NCI-H345 treated with DMSO at 0.1 percent for 48 hours (cell line): Measurements from ENCODE around the gene MYBPHL.

Experiments
- DNase-seq: peaks from one replicate; lab custom pipeline; 2025; ENCODE audit not compliant: unreplicated experiment; lab: John Stamatoyannopoulos, UW

The MYBPHL gene

DNA sequence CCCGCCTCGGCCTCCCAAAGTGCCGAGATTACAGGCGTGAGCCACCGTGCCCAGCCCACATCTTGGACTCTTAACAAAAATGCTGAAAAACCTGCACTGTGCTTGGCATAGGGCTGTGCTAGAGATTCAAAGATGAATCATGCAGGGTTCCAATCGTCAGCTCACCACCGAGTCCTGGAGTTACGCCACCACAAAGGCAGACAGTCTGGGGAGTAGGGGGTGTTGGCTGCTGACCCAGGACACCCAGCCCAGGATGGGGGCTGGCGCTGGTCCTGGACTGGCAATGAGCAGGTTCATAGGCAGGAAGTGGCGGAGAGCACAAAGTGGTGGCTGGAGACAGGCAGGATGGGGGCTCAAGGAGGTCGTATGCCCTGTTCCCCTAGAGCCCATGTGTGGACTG, 39.8 kb downstream of the MYBPHL start:
- no peak for DNase-seq

DNA sequence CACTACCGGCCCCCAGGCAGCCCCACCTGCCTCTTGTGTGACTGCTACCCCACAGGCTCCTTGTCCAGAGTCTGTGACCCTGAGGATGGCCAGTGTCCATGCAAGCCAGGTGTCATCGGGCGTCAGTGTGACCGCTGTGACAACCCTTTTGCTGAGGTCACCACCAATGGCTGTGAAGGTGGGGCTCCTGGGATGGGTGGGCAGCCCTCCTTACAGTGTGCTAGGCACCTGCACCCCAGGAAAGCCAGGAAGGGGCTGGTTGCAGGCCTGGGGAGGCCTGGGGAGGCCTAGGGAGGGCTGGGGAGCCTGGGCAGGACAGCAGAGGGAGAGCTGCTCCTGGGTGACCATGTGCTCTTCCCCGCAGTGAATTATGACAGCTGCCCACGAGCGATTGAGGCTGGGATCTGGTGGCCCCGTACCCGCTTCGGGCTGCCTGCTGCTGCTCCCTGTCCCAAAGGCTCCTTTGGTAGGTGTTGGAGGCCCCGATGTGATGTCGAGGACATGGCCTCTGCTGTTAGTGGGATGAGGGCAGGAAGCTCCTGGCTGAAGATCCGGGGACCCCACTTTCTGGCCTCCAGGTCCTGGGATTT, 41.0 kb downstream of the MYBPHL start:
- DNase-seq = no peak

- DNase-seq = no peak
Observed at GRCh38 chr1:109265016-109265415, 41.8 kb downstream of the MYBPHL start.

GRCh38 chr1:109264379-109264755, 42.4 kb downstream of the MYBPHL start:
- no peak for DNase-seq

GRCh38 chr1:109263597-109264378, 43.0 kb downstream of the MYBPHL start:
- DNase-seq = no peak

DNA sequence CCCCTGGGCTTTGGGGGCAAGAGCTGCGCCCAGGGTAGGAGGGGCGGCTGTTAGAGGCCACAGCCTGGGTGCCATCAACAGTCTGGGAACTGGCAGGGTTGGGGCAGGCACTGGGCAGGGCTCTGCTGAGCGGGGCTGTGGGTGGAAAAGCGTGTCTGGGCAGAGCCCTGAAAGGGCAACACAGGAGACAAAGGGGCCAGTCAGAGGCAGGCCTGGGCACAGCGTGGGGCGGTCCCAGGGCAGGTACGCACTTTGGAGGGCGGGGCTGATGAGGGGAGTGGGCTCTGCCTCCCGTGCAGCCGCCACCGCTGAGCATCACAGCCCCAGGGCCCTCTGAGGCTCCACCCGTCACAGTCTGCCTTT, 43.6 kb downstream of the MYBPHL start:
- DNase-seq = no peak

DNA sequence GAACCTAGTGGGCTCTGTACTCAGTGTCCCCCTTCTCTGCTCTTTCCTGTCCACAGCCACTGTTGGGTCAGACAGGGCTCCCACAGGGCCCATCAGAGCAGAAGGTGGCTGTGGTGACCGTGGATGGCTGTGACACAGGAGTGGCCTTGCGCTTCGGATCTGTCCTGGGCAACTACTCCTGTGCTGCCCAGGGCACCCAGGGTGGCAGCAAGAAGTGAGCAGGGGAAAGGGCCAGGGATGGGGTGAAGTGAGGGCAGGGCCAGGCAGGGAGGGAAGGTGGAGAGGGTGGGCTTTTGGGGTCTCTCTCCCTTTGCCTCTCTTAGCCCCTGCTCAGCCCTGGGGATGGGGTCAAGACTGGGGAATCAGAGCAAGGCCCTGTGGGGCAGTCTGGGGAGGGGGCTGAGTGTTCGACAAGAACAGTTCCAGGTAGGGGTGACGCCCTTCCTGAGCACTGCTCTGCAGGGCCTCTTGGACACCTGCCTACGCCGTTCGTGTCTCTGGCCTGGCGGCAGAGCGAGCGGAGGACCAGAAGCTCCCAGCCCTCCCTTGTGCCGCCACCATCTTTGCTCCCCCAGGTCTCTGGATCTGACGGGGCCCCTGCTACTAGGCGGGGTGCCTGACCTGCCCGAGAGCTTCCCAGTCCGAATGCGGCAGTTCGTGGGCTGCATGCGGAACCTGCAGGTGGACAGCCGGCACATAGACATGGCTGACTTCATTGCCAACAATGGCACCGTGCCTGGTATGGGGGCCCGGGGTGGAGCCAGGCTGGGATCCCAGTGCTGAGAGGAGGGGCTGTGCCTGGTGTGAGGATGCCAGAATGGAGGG, 44.4 kb downstream of the MYBPHL start:
- no peak for DNase-seq

DNA sequence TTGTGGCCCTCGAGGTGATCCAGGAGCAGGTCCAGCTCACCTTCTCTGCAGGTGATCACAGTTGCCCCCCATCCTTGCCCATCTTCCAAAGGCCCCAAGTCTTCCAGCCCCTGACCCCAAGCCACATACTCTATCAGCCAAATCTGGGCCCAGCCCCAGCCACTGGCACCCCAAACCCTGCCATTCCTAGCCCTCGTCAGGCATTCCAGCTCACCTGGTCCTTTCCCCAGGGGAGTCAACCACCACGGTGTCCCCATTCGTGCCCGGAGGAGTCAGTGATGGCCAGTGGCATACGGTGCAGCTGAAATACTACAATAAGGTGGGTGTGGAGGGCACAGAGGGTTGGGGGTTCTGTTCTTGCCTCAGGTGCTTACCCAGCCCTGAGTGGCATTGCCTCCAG, 45.2 kb downstream of the MYBPHL start:
- DNase-seq = no peak

DNA sequence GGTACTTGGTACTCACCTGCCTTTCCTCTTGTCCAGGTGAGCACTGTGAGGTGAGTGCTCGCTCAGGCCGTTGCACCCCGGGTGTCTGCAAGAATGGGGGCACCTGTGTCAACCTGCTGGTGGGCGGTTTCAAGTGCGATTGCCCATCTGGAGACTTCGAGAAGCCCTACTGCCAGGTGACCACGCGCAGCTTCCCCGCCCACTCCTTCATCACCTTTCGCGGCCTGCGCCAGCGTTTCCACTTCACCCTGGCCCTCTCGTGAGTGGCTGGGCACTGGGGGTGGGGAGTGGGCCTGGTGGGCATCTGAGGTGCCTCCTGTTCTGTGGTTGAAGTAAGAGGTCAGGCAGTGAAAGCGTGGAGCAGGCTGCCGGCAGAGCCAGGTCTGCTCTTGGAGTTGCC, 45.8 kb downstream of the MYBPHL start:
- DNase-seq = no peak

DNA sequence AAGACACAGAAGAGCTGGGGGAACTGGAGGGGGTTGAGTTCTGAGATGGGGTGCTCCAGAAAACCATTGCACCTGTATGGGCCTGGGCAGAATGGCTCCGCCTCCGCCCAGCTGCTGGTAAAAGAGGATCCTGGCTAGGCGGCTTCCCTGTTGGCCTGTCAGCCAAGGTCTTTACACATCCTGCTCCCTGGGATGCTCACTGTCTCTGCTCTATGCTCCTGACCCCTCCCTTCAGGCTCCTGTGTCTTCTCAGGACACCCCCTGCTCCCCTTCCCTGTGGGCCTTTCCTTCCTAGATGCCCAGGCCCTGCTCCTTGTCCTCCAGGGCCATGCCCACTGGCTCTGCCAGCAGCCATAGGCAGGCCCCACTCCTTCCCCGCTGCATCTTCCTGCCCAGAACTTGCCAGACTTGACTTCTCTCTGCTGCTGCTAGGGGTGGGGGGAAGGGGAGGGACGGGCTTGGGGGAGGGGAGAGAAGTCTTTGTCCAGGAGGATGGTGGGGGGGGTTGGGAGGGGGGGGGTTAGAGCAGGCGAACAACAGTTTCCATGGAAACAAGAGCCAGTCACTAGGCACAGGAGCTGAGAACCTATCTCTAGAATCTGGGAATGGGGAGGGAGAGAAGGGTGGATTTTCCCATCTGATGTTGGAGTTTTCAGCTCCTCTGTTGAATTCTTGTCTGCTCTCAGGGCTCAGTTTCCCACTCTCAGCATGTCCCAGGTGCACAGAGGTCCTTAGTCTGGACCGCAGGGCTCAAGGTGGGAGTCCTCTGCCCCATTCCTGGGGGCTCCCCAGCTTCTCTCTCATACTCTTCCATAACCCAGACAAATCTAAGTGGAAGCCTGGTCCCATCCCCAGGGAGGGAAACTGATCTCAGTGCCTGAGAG, 46.9 kb downstream of the MYBPHL start:
- DNase-seq = no peak

- no peak for DNase-seq
Observed at GRCh38 chr1:109258481-109259466, 48.0 kb downstream of the MYBPHL start.

- DNase-seq = no peak
Observed at GRCh38 chr1:109257682-109258421, 49.0 kb downstream of the MYBPHL start.

DNA sequence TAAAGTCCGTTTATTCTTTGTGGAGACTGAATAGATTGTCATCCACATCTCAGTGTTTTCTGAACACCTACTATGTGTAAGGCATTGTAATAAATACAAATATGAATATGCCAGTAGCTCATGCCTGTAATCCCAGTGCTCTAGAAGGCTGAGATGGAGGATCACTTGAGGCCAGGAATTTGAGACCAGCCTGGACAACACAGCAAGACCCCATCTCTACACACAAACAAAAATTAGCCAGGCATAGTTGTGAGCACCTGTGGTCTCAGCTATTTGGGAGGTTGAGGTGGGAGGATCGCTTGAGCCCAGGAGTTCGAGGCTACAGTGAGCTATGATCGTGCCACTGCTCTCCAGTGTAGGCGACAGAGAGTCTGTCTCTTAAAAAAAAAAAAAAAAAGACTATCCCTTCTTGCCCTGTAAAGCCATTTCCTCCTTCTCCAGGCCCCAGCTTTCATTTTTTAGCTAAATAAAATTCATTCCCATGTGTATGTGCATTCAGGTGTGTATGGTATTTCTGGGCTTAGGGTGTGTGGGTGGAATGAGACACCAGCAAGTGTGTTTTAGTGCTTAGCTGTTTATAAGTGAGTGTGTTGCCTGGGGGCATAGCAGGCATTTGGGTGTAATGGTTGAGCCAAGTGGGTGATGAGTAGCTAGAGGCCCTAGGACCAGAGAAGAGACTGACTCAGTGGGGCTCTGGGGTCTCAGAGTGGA, 49.7 kb downstream of the MYBPHL start:
- DNase-seq = no peak

DNA sequence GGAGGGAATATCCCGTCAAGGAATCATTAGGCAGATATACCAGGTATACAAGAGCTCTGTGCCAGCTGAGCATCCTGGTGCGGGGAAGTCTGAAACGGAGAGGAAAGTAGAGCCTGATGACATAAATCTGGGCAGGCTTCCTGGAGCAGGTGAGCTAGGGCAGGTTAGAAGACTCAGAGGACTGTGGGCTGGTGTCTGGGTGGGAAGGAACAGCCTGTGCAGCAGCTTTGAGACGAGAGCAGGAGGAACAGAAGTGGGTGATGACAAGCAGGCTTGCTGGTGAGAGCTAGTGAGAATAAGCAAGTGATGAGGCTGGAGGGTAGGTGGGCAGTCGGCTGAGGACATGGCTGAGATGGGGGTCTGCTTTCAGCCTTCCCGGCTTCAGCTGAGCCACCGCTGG, 50.7 kb downstream of the MYBPHL start:
- DNase-seq = no peak

- DNase-seq = no peak
Observed at GRCh38 chr1:109255678-109256077, 51.1 kb downstream of the MYBPHL start.

DNA sequence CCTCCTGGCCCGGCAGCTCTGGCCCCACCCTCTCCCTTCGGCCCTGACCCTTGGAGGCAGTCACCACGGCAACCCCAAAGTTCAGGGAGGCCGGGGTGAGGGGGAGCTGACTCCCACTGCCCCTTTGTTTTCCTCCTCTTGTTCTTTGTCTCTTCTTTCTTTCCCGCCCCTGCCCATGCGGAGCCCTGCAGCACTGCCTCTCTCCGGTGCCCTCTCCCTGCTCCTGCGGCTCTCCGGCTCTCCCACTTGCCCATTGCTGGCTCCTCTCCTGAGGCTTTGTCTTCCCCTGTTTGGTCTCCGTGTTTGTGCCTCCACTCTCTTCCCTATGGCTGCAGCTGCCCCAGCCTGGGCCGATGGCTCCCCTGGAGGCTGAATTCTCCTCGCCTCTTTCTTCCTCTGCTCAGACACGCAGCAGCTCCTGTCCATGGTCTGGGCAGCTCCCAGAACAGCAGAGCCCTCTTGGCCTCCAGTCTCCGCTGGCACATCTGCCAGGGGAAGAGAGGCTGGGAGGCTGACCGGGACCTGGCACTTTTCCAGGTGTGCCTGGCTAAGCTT, 51.6 kb downstream of the MYBPHL start:
- no peak for DNase-seq

DNA sequence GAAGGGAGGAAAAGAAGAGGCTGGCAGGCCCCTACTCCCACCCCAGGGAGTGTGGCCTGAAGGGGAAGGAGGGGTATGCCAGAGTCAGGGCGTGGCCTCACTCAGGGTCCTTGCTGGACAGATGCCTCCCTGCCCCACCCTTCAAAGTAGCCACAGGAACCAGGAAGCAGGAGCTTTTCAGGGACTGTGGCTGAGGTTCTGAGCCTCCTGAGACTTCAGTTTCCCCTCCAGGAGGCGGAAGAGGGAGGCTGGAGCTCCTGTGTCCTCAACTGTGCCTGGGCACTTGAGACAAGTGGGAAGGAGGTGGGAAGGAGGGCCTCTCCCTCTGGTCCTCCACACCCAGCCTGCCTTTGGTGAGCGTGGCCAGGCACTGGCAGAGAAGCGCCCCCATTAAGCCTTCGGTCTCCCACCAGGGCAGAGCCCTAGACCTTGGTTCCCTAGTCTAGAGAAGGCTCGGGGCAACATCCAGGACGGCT, 52.2 kb downstream of the MYBPHL start:
- DNase-seq = no peak
